Adipocyte (in vitro differentiated cells): ENCODE data around the gene KANSL2.
A peak's percentile ranks its signal among the peaks of the same experiment; 100 is the strongest.
"Not testable (repeated sequence)": the region's sequence is repeated elsewhere in the genome, so short reads cannot be mapped to it uniquely, and the experiment has no call there.

Source experiments
- DNase-seq: peaks from one replicate; pipeline ENCODE4 v3.0.0-alpha.2; 2015; ENCODE audit warnings: low read depth
- H3K27me3 ChIP-seq: replicated peaks from 2 replicates; pipeline ENCODE4 v1.7.0; 2013; ENCODE audit warnings: mild to moderate bottlenecking, low read length, moderate library complexity; ENCODE audit not compliant: control insufficient read depth, insufficient read depth
- H3K36me3 ChIP-seq: 2 replicates; pipeline ENCODE4 v1.7.0; 2013; ENCODE audit warnings: low read length, mild to moderate bottlenecking, moderate library complexity; ENCODE audit not compliant: control insufficient read depth, insufficient read depth, severe bottlenecking
- H3K4me1 ChIP-seq: 2 replicates; pipeline ENCODE4 v1.7.0; 2013; ENCODE audit warnings: mild to moderate bottlenecking, low read length, moderate library complexity; ENCODE audit not compliant: control insufficient read depth, insufficient read depth
- H3K4me3 ChIP-seq: 2 replicates; pipeline ENCODE4 v1.7.0; 2013; ENCODE audit warnings: mild to moderate bottlenecking, low read length, moderate library complexity
- H3K9ac ChIP-seq: 2 replicates; pipeline ENCODE4 v1.7.0; 2013; ENCODE audit warnings: mild to moderate bottlenecking, low read length, moderate library complexity
- H3K9me3 ChIP-seq: 2 replicates; pipeline ENCODE4 v1.7.0; 2013; ENCODE audit warnings: mild to moderate bottlenecking, low read length, moderate library complexity; ENCODE audit not compliant: control insufficient read depth

Gene KANSL2

GRCh38 chr12:48683534-48683933, 1.5 kb upstream of the KANSL2 start:
- Histone ChIP-seq H3K4me3 (no peak overlapping the region), H3K9ac (no peak overlapping the region), H3K36me3 (peaks cover 30% of the 10 kb centered on the region), H3K27me3 (no peaks in the 10 kb centered on the region), H3K9me3 (no peaks in the 10 kb centered on the region), H3K4me1 (peaks cover 27% of the 10 kb centered on the region)
- DNase-seq = no peak

GRCh38 chr12:48682927-48683326, 889 bp upstream of the KANSL2 start:
- Histone ChIP-seq H3K36me3 (peaks cover 32% of the 10 kb centered on the region), H3K27me3 (no peaks in the 10 kb centered on the region), H3K9ac (no peak overlapping the region), H3K4me1 (peaks cover 33% of the 10 kb centered on the region), H3K4me3 (peak overlapping the region; percentile 92), H3K9me3 (no peaks in the 10 kb centered on the region)
- DNase-seq = no peak

- H3K9ac ChIP-seq = peak overlapping the region; percentile 98
- peak overlapping the region; percentile 92 for H3K4me3 ChIP-seq
- not testable (repeated sequence) for H3K27me3 ChIP-seq, H3K9me3 ChIP-seq, DNase-seq
- peaks cover 37% of the 10 kb centered on the region for H3K4me1 ChIP-seq
- H3K36me3 ChIP-seq = peaks cover 33% of the 10 kb centered on the region
Measured at GRCh38 chr12:48682533-48682905, 481 bp upstream of the KANSL2 start.

- Histone ChIP-seq H3K4me1 (peaks cover 41% of the 10 kb centered on the region), H3K36me3 (peaks cover 36% of the 10 kb centered on the region), H3K27me3 (no peaks in the 10 kb centered on the region), H3K4me3 (peak overlapping the region; percentile 92), H3K9ac (peak overlapping the region; percentile 98), H3K9me3 (no peaks in the 10 kb centered on the region)
- peak; percentile 49 for DNase-seq
Measured at GRCh38 chr12:48681399-48681709, 684 bp downstream of the KANSL2 start.

- peaks cover 41% of the 10 kb centered on the region for H3K4me1 ChIP-seq
- DNase-seq = no peak
- no peaks in the 10 kb centered on the region for H3K27me3 ChIP-seq
- peaks cover 41% of the 10 kb centered on the region for H3K36me3 ChIP-seq
- H3K9me3 ChIP-seq = no peaks in the 10 kb centered on the region
- peak overlapping the region; percentile 98 for H3K9ac ChIP-seq
- H3K4me3 ChIP-seq = peak overlapping the region; percentile 92
Measured at GRCh38 chr12:48680861-48681260, 1.2 kb downstream of the KANSL2 start.

GRCh38 chr12:48678551-48679185, 3.4 kb downstream of the KANSL2 start:
- DNase-seq = no peak
- Histone ChIP-seq H3K36me3 (peaks cover 57% of the 10 kb centered on the region), H3K9ac (no peak overlapping the region), H3K27me3 (no peaks in the 10 kb centered on the region), H3K4me1 (peaks cover 41% of the 10 kb centered on the region), H3K9me3 (no peaks in the 10 kb centered on the region), H3K4me3 (peak overlapping the region; percentile 92)

GRCh38 chr12:48671231-48671856, 10.7 kb downstream of the KANSL2 start:
- no peaks in the 10 kb centered on the region for H3K9me3 ChIP-seq
- no peak overlapping the region for H3K4me3 ChIP-seq
- H3K9ac ChIP-seq = no peak overlapping the region
- DNase-seq = no peak
- H3K36me3 ChIP-seq = peaks cover 88% of the 10 kb centered on the region
- H3K4me1 ChIP-seq = peaks cover 8% of the 10 kb centered on the region
- no peaks in the 10 kb centered on the region for H3K27me3 ChIP-seq

GRCh38 chr12:48668996-48669395, 13.0 kb downstream of the KANSL2 start:
- Histone ChIP-seq H3K4me3 (no peak overlapping the region), H3K4me1 (peaks cover 8% of the 10 kb centered on the region), H3K9me3 (no peaks in the 10 kb centered on the region), H3K36me3 (peaks cover 89% of the 10 kb centered on the region), H3K27me3 (no peaks in the 10 kb centered on the region), H3K9ac (no peak overlapping the region)
- DNase-seq = no peak

GRCh38 chr12:48659863-48660262, 22.2 kb downstream of the KANSL2 start:
- no peak overlapping the region for H3K9ac ChIP-seq
- no peaks in the 10 kb centered on the region for H3K27me3 ChIP-seq
- no peaks in the 10 kb centered on the region for H3K9me3 ChIP-seq
- peaks cover 80% of the 10 kb centered on the region for H3K36me3 ChIP-seq
- no peak for DNase-seq
- no peak overlapping the region for H3K4me3 ChIP-seq
- H3K4me1 ChIP-seq = peaks cover 12% of the 10 kb centered on the region

- no peak for DNase-seq
- Histone ChIP-seq H3K4me1 (no peaks in the 10 kb centered on the region), H3K9me3 (no peaks in the 10 kb centered on the region), H3K27me3 (no peaks in the 10 kb centered on the region), H3K4me3 (no peak overlapping the region), H3K9ac (no peak overlapping the region), H3K36me3 (peaks cover 69% of the 10 kb centered on the region)
Measured at GRCh38 chr12:48651681-48652080, 30.4 kb downstream of the KANSL2 start.

- H3K4me3 ChIP-seq, H3K9ac ChIP-seq, H3K27me3 ChIP-seq, H3K4me1 ChIP-seq, DNase-seq, H3K9me3 ChIP-seq: not testable (repeated sequence)
- peaks cover 24% of the 10 kb centered on the region for H3K36me3 ChIP-seq
Measured at GRCh38 chr12:48645354-48645753, 36.7 kb downstream of the KANSL2 start.

GRCh38 chr12:48643011-48643410, 39.0 kb downstream of the KANSL2 start:
- H3K27me3 ChIP-seq = no peaks in the 10 kb centered on the region
- H3K4me3 ChIP-seq = no peak overlapping the region
- no peak overlapping the region for H3K9ac ChIP-seq
- H3K4me1 ChIP-seq = no peaks in the 10 kb centered on the region
- H3K9me3 ChIP-seq = no peaks in the 10 kb centered on the region
- DNase-seq = no peak
- peaks cover 20% of the 10 kb centered on the region for H3K36me3 ChIP-seq
